Measurements from ENCODE around the gene TPBGL. TPM values are rescaled to one million over a fixed set of nuclear protein-coding genes. Genes with fewer than 3 reads are reported as not detected.

Gene TPBGL
- total and polyA plus RNA-seq, 2 of the 4 experiments (the other 2 are of a cell fraction) = not detected

DNA sequence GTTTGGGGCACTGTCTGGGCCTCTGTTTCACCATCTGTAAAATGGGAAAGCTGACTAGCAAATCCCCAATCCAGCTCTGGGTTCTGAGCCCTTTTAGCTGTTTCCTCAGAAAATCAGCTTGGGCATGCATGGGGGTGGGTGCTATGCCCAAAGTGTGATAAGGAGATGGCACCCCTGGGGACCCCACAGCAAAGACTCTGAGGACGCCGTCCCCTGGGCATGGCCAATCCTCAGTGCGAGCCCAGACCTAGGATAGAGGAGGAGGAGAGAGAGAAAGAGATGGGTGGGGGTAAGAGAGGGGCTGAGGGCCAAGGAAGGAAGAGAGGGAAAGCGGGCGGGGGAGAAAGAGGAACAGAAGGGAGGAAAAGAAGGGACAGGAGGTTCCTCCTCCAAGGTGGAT, 31.8 kb downstream of the TPBGL start:
- Histone ChIP-seq H3K9me1 (ENCODE audit: insufficient read depth, low read length) (no peaks in the 10 kb centered on the region), H3K14ac (replicated peaks; ENCODE audit: low read depth, low read length) (no peak overlapping the region), H2AK9ac (replicated peaks; ENCODE audit: low read depth, low read length, poor library complexity) (peak overlapping the region; percentile 58), H4K20me1 (ENCODE audit: insufficient read depth, low read length) (no peaks in the 10 kb centered on the region; the same call in 1 of the 2 replicates), H3K36me3 (ENCODE audit: control insufficient read depth, insufficient read depth, low read length) (peaks cover 12% of the 10 kb centered on the region; the same call in 1 of the 2 replicates), H3K56ac (ENCODE audit: extremely low read depth, insufficient read depth, low read length) (no peak overlapping the region), H3K27me3 (ENCODE audit: control insufficient read depth, insufficient read depth, low read length) (no peaks in the 10 kb centered on the region; the same call in 1 of the 2 replicates), H3K79me1 (ENCODE audit: low read depth in 1 of 2, low read length in 2 of 2) (no peaks in the 10 kb centered on the region), H3K23ac (ENCODE audit: low read depth, low read length) (no peak overlapping the region), H4K5ac (ENCODE audit: low read depth, low read length) (no peak overlapping the region), H2BK15ac (ENCODE audit: low read depth, low read length) (no peak overlapping the region), H3K9me3 (ENCODE audit: control insufficient read depth, insufficient read depth, low read length) (no peaks in the 10 kb centered on the region), H3K4ac (ENCODE audit: low read depth, low read length) (no peak overlapping the region), H4K8ac (ENCODE audit: low read depth in 2 of 2, low read length in 2 of 2) (no peak overlapping the region), H4K91ac (ENCODE audit: insufficient read depth, low read depth, low read length) (no peak overlapping the region), H3K9ac (ENCODE audit: low read depth, low read length) (no peak overlapping the region), H3K18ac (ENCODE audit: low read depth, low read length) (no peak overlapping the region), H2AK5ac (ENCODE audit: low read depth, low read length) (no peak overlapping the region), H2AFZ (replicated peaks; ENCODE audit: low read length, poor library complexity) (no peak overlapping the region), H3K4me1 (ENCODE audit: control insufficient read depth, insufficient read depth, low read length) (no peaks in the 10 kb centered on the region; the same call in 1 of the 2 replicates), H3K4me2 (ENCODE audit: low read depth, low read length) (no peak overlapping the region), H3K4me3 (ENCODE audit: insufficient read depth, low read depth, low read length) (no peak overlapping the region), H2BK120ac (ENCODE audit: low read depth, low read length) (no peak overlapping the region), H2BK5ac (ENCODE audit: low read depth, low read length, poor library complexity, severe bottlenecking) (no peak overlapping the region), H2BK20ac (ENCODE audit: low read depth, low read length) (no peak overlapping the region), H3K27ac (ENCODE audit: insufficient read depth, low read length) (no peak overlapping the region)
- ATAC-seq (ENCODE audit: low read depth) (no peak), DNase-seq (no peak)
- intact Hi-C loops (cut with micrococcal nuclease) = no loop called here
- no TSS peak for BruUV-seq (replicated peaks)
- TF ChIP-seq BHLHE40 (IDR thresholded peaks at IDR 0.05; ENCODE audit: low read depth, low read length) (no peak), RFX5 (IDR thresholded peaks at IDR 0.05; ENCODE audit: low read depth, low read length) (no peak), SMC3 (IDR thresholded peaks at IDR 0.05; ENCODE audit: low read depth, low read length) (no peak), FOS (IDR thresholded peaks at IDR 0.05; ENCODE audit: low read depth, low read length) (no peak), CEBPB (IDR thresholded peaks at IDR 0.05; ENCODE audit: low read depth, low read length) (no peak), CHD1 (IDR thresholded peaks at IDR 0.05; ENCODE audit: low read depth, low read length) (no peak), RAD21 (IDR thresholded peaks at IDR 0.05; ENCODE audit: low read length) (no peak), ELK1 (IDR thresholded peaks at IDR 0.05; ENCODE audit: borderline replicate concordance, low read depth, low read length) (no peak), CTCF (conservative IDR thresholded peaks at IDR 0.05; ENCODE audit: low read depth, low read length) (no peak), NFE2L2 (IDR thresholded peaks at IDR 0.05; ENCODE audit: low read depth, low read length) (no peak)
- TF ChIP-seq, protein P1, sequence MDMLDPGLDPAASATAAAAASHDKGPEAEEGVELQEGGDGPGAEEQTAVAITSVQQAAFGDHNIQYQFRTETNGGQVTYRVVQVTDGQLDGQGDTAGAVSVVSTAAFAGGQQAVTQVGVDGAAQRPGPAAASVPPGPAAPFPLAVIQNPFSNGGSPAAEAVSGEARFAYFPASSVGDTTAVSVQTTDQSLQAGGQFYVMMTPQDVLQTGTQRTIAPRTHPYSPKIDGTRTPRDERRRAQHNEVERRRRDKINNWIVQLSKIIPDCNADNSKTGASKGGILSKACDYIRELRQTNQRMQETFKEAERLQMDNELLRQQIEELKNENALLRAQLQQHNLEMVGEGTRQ (IDR thresholded peaks at IDR 0.05; ENCODE audit: low read depth, low read length) = no peak
- 90% methylated on average over 2 of the region's 5 CpGs; no CpG with 5 or more reads in 1 of the 2 experiments for WGBS, 2 experiments (ENCODE audit: extremely low coverage in 2 of 2, insufficient read length in 1 of 2)
- POLR2A ChIA-PET (ENCODE audit: unreplicated experiment) = no interaction called here
- dilution Hi-C loops (cut with HindIII; ENCODE audit: low sequenced_read_pairs, unreplicated experiment) = no loop called here
- in situ Hi-C loops (cut with MboI; ENCODE audit: low sequenced_read_pairs) = no loop called here
- CTCF ChIA-PET = interaction anchor here (2.0 kb wide), 1 partner anchor 8 kb away, joined by 8 read pairs; no protein-coding TSS in a partner anchor

All from IMR-90 (cell line).